Astrocyte of the spinal cord (primary cell): ENCODE measurements around the gene ITGA1.

Experiments
- DNase-seq: peaks from one replicate; pipeline ENCODE4 v3.0.0; 2011; ENCODE audit warnings: low read depth, low spot score
- H3K4me3 ChIP-seq: 2 replicates; pipeline ENCODE4 v1.5.1; 2011; ENCODE audit warnings: low read depth, mild to moderate bottlenecking, low read length, moderate library complexity
- in situ Hi-C: cut with HindIII; loops from 2 replicates; pipeline ENCODE4 v1.10.0; 2017; ENCODE audit warnings: low sequenced_read_pairs
- TF ChIP-seq, protein P1 (sequence below): IDR thresholded peaks from 2 replicates; pipeline ENCODE4 v1.5.1; 2012; ENCODE audit warnings: low read depth, mild to moderate bottlenecking, low read length, inconsistent platforms

Gene ITGA1

DNA sequence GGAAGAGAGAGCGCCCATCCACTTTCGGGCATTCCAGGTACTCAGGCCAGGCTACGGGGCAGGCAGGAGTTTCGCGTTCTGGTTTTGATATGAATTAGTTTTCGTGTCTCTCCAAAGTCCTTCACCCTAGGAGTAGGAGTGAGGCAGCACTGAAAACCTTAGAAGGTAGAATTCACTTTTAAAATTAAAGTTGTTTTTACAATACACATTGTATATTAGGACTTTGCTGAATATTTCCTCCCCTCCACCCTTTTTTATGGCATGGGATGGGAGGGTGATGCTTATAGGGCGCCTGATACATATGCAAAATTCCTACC is 747 bp downstream of the ITGA1 start:
- H3K4me3 ChIP-seq = peak overlapping the region; percentile 67
- DNase-seq = no peak
- TF ChIP-seq, protein P1, sequence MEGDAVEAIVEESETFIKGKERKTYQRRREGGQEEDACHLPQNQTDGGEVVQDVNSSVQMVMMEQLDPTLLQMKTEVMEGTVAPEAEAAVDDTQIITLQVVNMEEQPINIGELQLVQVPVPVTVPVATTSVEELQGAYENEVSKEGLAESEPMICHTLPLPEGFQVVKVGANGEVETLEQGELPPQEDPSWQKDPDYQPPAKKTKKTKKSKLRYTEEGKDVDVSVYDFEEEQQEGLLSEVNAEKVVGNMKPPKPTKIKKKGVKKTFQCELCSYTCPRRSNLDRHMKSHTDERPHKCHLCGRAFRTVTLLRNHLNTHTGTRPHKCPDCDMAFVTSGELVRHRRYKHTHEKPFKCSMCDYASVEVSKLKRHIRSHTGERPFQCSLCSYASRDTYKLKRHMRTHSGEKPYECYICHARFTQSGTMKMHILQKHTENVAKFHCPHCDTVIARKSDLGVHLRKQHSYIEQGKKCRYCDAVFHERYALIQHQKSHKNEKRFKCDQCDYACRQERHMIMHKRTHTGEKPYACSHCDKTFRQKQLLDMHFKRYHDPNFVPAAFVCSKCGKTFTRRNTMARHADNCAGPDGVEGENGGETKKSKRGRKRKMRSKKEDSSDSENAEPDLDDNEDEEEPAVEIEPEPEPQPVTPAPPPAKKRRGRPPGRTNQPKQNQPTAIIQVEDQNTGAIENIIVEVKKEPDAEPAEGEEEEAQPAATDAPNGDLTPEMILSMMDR = no peak
- in situ Hi-C loops = no loop called here

- TF ChIP-seq, protein P1 = no peak
- peak overlapping the region; percentile 67 for H3K4me3 ChIP-seq
- in situ Hi-C loops = no loop called here
- DNase-seq = no peak
Measured at GRCh38 chr5:52789378-52789777, 1.7 kb downstream of the ITGA1 start.

GRCh38 chr5:52789851-52790250 is 2.1 kb downstream of the ITGA1 start:
- H3K4me3 ChIP-seq = peak overlapping the region; percentile 67
- in situ Hi-C loops = no loop called here
- TF ChIP-seq, protein P1 = no peak
- DNase-seq = no peak

- in situ Hi-C loops = no loop called here
- DNase-seq = no peak
- no peak overlapping the region for H3K4me3 ChIP-seq
- TF ChIP-seq, protein P1 = no peak
Measured at GRCh38 chr5:52791366-52791765, 3.6 kb downstream of the ITGA1 start.

DNA sequence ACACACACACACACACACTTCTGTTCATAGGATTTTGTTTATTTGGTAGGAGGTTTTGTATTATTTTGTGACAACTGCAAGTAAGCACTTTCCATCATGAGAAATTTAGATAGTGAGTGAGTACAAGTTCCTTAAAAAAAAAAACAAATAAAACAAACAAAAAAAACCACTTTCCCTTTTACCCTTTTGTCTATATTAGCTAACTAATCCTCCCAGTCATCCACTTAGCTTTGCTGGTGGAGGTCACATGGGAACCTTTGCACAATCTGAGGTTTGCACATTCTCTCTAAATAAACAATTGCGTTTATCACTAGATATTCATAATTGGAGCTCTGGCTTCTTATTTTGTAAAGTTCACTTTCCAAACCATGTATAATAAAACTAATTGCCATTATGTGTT is 6.8 kb downstream of the ITGA1 start:
- in situ Hi-C loops = no loop called here
- no peak for DNase-seq

DNA sequence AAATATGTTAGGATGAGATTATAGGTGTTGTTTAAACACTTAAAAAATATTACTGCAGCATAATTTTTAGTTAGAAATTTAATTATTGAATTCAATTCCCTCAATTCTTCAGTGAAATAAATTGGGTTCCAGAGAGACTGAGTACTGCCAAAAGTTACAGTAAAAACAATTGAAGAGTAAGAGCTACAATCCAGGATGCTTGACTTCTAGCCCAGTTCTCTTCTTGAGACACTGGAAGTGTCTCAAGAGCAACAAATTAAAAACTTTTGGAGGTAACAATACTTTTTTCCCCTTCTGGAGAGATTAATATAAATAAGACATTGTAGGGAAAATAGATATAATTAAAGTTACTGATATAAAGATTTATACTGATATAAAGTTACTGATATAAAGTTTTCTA is 8.3 kb downstream of the ITGA1 start:
- DNase-seq = no peak
- in situ Hi-C loops = no loop called here
- H3K4me3 ChIP-seq = no peak overlapping the region
- TF ChIP-seq, protein P1 = no peak

More for the DNA sequence above, 6.8 kb downstream of the ITGA1 start:
- TF ChIP-seq, protein P1 = no peak
- H3K4me3 ChIP-seq = no peak overlapping the region

- DNase-seq = no peak
- TF ChIP-seq, protein P1 = no peak
- H3K4me3 ChIP-seq = no peak overlapping the region
- in situ Hi-C loops = no loop called here
Measured at GRCh38 chr5:52796516-52797103, 8.9 kb downstream of the ITGA1 start.
